ENCODE measurements around the gene C1QTNF12. TPM values are rescaled to one million over a fixed set of nuclear protein-coding genes. Genes with fewer than 3 reads are reported as not detected.

Gene C1QTNF12
- total and polyA plus RNA-seq, 2 experiments from 2014 or later, result 1.5 TPM; not detected in 1

GRCh38 chr1:1243266-1243660 is 3.3 kb downstream of the C1QTNF12 start:
- no peak overlapping the region for H3K4me3 ChIP-seq
- no peaks in the 10 kb centered on the region for H3K9me3 ChIP-seq (ENCODE audit: low read depth)
- TF ChIP-seq, protein P1, sequence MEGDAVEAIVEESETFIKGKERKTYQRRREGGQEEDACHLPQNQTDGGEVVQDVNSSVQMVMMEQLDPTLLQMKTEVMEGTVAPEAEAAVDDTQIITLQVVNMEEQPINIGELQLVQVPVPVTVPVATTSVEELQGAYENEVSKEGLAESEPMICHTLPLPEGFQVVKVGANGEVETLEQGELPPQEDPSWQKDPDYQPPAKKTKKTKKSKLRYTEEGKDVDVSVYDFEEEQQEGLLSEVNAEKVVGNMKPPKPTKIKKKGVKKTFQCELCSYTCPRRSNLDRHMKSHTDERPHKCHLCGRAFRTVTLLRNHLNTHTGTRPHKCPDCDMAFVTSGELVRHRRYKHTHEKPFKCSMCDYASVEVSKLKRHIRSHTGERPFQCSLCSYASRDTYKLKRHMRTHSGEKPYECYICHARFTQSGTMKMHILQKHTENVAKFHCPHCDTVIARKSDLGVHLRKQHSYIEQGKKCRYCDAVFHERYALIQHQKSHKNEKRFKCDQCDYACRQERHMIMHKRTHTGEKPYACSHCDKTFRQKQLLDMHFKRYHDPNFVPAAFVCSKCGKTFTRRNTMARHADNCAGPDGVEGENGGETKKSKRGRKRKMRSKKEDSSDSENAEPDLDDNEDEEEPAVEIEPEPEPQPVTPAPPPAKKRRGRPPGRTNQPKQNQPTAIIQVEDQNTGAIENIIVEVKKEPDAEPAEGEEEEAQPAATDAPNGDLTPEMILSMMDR (IDR thresholded peaks at IDR 0.05; ENCODE audit: low read depth, low read length), result no peak
- H3K4me1 ChIP-seq (ENCODE audit: low read depth), result peaks cover 5% of the 10 kb centered on the region
- H3K27ac ChIP-seq, result no peak overlapping the region
- no peak for DNase-seq (ENCODE audit: low read depth in 1 of 2, low spot score in 1 of 2)
- H3K36me3 ChIP-seq, result no peaks in the 10 kb centered on the region
- H3K27me3 ChIP-seq, result peaks cover 18% of the 10 kb centered on the region

- Histone ChIP-seq H3K4me3 (no peak overlapping the region), H3K27ac (no peak overlapping the region), H3K36me3 (no peaks in the 10 kb centered on the region), H3K9me3 (ENCODE audit: low read depth) (no peaks in the 10 kb centered on the region), H3K27me3 (peaks cover 16% of the 10 kb centered on the region), H3K4me1 (ENCODE audit: low read depth) (peaks cover 5% of the 10 kb centered on the region)
- TF ChIP-seq, protein P1 (IDR thresholded peaks at IDR 0.05; ENCODE audit: low read depth, low read length), result no peak
- no peak for DNase-seq (ENCODE audit: low read depth in 1 of 2, low spot score in 1 of 2)
Measured at GRCh38 chr1:1242461-1243265, 3.9 kb downstream of the C1QTNF12 start.

DNA sequence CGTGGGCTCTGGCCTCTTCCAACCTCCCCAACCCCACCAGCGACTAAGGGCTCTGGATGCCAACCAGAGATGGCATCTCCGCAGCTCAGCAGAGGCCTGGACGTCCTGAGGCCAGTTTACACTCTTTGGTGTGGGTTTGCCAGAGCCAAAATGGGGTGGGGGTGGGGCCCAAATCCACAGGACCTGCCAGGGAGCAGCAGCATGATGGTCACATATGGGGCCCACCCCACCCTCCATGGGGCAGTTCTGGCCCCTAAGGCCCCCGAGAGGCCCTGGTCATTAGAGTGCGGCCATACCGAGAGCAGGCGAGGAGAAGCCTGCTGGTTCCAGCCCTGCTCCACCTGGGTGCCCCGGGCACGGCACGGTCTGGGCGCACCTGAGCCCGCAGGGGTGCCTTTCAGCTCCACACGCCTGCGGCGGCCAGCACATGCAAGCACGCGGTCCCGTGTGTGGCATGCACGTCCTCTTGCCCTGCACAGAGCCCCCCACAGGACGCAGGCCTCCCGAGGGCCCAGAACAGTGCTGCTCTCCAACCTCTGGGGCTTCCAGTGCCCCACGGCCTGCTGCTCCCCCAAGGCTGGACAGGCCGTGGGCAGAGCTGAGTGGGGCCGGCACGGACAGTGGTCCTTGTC is 4.8 kb downstream of the C1QTNF12 start:
- DNase-seq (ENCODE audit: low read depth in 1 of 2, low spot score in 1 of 2), result no peak
- Histone ChIP-seq H3K27me3 (peaks cover 7% of the 10 kb centered on the region), H3K4me1 (ENCODE audit: low read depth) (peaks cover 5% of the 10 kb centered on the region), H3K4me3 (no peak overlapping the region), H3K9me3 (ENCODE audit: low read depth) (no peaks in the 10 kb centered on the region), H3K27ac (no peak overlapping the region), H3K36me3 (no peaks in the 10 kb centered on the region)
- TF ChIP-seq, protein P1 (IDR thresholded peaks at IDR 0.05; ENCODE audit: low read depth, low read length), result no peak

DNA sequence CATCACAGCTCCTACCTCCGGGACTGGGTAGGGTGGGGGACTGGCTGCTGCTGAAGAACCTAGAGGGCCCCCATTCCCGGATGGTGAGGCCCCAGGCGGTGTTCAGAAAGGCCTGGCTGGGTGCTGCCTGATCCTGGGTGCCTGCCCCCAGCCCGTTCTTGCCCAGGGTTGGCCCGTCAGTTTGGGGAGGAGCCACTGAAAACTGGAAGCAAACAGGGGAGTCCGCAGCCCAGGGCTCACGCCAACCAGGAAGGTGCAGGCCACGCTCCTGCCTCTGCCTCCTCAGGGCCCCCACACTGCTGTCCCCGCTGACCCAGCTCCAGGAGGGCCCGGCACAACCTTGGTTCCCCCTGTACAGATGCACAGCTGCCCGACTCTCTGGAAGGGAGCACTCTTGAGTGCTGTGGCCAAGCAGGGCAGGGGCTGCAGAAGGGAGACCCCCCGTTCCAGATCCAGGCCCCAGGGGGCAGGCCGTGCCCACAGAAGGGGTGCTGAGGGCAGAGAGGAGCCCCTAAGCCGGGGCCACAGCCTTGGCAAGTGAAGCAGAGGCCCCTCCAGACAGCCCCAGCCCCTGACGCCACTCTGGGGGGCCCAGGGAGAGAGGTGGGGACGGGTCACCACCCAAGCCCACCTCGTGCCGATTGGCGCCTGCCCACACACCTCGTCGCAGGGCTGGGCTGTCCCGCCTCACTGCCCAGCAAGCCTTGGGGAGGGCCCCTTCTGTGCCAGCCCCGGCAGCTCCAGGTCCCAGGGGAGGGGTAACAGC is 5.5 kb downstream of the C1QTNF12 start:
- peak in 1 of 2 donors; percentile 19 for DNase-seq (ENCODE audit: low read depth in 1 of 2, low spot score in 1 of 2)
- Histone ChIP-seq H3K9me3 (ENCODE audit: low read depth) (no peaks in the 10 kb centered on the region), H3K4me3 (no peak overlapping the region), H3K27me3 (no peaks in the 10 kb centered on the region), H3K36me3 (no peaks in the 10 kb centered on the region), H3K27ac (no peak overlapping the region), H3K4me1 (ENCODE audit: low read depth) (peaks cover 5% of the 10 kb centered on the region)
- TF ChIP-seq, protein P1 (IDR thresholded peaks at IDR 0.05; ENCODE audit: low read depth, low read length), result no peak

GRCh38 chr1:1240348-1240732 is 6.2 kb downstream of the C1QTNF12 start:
- Histone ChIP-seq H3K36me3 (no peaks in the 10 kb centered on the region), H3K27me3 (no peaks in the 10 kb centered on the region), H3K4me1 (ENCODE audit: low read depth) (peaks cover 5% of the 10 kb centered on the region), H3K4me3 (no peak overlapping the region), H3K27ac (no peak overlapping the region), H3K9me3 (ENCODE audit: low read depth) (no peaks in the 10 kb centered on the region)
- TF ChIP-seq, protein P1 (IDR thresholded peaks at IDR 0.05; ENCODE audit: low read depth, low read length), result no peak
- no peak for DNase-seq (ENCODE audit: low read depth in 1 of 2, low spot score in 1 of 2)
